ENCODE results near the gene IGSF9B. TPM values are rescaled to one million over a fixed set of nuclear protein-coding genes. Genes with fewer than 3 reads are reported as not detected.

IGSF9B gene
- total and polyA plus RNA-seq, 4 donors, result 0.07 to 0.33 (median 0.09) TPM; not detected in 1

DNA sequence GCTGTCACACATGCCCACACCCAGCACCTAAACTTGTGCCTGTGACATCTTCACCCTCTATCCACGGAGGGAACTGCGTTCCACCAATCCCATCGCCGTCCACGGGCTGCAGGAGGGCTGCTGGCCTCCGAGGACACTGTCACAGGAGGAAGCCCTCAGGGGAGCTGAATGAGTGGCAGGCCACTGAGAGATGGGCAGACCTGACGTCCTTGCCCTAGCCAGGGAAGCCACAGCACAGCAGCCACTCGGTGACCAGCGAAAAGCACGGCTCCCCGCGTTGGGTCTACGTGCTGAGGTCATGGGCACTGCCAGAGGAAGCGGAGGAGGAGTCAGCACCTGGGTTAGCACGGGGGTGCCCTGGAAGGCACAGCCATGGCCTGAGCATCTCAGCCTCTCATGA lies 50.5 kb downstream of the IGSF9B start:
- H3K36me3 ChIP-seq (ENCODE audit: control insufficient read depth in 4 of 4, insufficient read depth in 3 of 4, low read depth in 1 of 4, low read length in 3 of 4), result no peaks in the 10 kb centered on the region
- no peak for DNase-seq (ENCODE audit: low spot score)
- no peak overlapping the region for H3K4me3 ChIP-seq (ENCODE audit: low read depth in 1 of 3, low read length in 3 of 3)
- H3K9ac ChIP-seq (ENCODE audit: low read depth in 1 of 2, low read length in 2 of 2), result no peak overlapping the region
- 85% methylated on average over 15 of the region's 15 CpGs for WGBS
- no peaks in the 10 kb centered on the region for H3K9me3 ChIP-seq (ENCODE audit: control insufficient read depth in 4 of 4, low read length in 3 of 4)
- H3K27me3 ChIP-seq (ENCODE audit: control insufficient read depth in 4 of 4, insufficient read depth in 4 of 4, low read length in 3 of 4), result no peaks in the 10 kb centered on the region
- H3K27ac ChIP-seq (ENCODE audit: low read depth in 1 of 2, low read length in 2 of 2), result no peak overlapping the region
- TF ChIP-seq EGR1 (IDR thresholded peaks at IDR 0.05; ENCODE audit: low read depth in 2 of 2) (no peak), SP1 (IDR thresholded peaks at IDR 0.05) (no peak), HNF4G (IDR thresholded peaks at IDR 0.05) (no peak), RAD21 (IDR thresholded peaks at IDR 0.05) (no peak), TAF1 (conservative IDR thresholded peaks at IDR 0.05) (no peak), YY1 (IDR thresholded peaks at IDR 0.05) (no peak), JUND (IDR thresholded peaks at IDR 0.05) (no peak), FOXA1 (IDR thresholded peaks at IDR 0.05) (no peak), FOXA2 (IDR thresholded peaks at IDR 0.05) (no peak), NR2F2 (IDR thresholded peaks at IDR 0.05) (no peak), RXRA (IDR thresholded peaks at IDR 0.05) (no peak), GABPA (IDR thresholded peaks at IDR 0.05 in 1 of 2, conservative IDR thresholded peaks at IDR 0.05 in 1 of 2) (no peak), HNF4A (conservative IDR thresholded peaks at IDR 0.05) (no peak)
- TF ChIP-seq, protein P1, sequence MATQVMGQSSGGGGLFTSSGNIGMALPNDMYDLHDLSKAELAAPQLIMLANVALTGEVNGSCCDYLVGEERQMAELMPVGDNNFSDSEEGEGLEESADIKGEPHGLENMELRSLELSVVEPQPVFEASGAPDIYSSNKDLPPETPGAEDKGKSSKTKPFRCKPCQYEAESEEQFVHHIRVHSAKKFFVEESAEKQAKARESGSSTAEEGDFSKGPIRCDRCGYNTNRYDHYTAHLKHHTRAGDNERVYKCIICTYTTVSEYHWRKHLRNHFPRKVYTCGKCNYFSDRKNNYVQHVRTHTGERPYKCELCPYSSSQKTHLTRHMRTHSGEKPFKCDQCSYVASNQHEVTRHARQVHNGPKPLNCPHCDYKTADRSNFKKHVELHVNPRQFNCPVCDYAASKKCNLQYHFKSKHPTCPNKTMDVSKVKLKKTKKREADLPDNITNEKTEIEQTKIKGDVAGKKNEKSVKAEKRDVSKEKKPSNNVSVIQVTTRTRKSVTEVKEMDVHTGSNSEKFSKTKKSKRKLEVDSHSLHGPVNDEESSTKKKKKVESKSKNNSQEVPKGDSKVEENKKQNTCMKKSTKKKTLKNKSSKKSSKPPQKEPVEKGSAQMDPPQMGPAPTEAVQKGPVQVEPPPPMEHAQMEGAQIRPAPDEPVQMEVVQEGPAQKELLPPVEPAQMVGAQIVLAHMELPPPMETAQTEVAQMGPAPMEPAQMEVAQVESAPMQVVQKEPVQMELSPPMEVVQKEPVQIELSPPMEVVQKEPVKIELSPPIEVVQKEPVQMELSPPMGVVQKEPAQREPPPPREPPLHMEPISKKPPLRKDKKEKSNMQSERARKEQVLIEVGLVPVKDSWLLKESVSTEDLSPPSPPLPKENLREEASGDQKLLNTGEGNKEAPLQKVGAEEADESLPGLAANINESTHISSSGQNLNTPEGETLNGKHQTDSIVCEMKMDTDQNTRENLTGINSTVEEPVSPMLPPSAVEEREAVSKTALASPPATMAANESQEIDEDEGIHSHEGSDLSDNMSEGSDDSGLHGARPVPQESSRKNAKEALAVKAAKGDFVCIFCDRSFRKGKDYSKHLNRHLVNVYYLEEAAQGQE (IDR thresholded peaks at IDR 0.05), result no peak
- TF ChIP-seq, protein P2, sequence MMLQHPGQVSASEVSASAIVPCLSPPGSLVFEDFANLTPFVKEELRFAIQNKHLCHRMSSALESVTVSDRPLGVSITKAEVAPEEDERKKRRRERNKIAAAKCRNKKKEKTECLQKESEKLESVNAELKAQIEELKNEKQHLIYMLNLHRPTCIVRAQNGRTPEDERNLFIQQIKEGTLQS (IDR thresholded peaks at IDR 0.05), result no peak
- TF ChIP-seq, protein P3, sequence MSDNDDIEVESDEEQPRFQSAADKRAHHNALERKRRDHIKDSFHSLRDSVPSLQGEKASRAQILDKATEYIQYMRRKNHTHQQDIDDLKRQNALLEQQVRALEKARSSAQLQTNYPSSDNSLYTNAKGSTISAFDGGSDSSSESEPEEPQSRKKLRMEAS (IDR thresholded peaks at IDR 0.05), result no peak
- TF ChIP-seq, protein P4, sequence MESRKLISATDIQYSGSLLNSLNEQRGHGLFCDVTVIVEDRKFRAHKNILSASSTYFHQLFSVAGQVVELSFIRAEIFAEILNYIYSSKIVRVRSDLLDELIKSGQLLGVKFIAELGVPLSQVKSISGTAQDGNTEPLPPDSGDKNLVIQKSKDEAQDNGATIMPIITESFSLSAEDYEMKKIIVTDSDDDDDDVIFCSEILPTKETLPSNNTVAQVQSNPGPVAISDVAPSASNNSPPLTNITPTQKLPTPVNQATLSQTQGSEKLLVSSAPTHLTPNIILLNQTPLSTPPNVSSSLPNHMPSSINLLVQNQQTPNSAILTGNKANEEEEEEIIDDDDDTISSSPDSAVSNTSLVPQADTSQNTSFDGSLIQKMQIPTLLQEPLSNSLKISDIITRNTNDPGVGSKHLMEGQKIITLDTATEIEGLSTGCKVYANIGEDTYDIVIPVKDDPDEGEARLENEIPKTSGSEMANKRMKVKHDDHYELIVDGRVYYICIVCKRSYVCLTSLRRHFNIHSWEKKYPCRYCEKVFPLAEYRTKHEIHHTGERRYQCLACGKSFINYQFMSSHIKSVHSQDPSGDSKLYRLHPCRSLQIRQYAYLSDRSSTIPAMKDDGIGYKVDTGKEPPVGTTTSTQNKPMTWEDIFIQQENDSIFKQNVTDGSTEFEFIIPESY (IDR thresholded peaks at IDR 0.05), result no peak
- TF ChIP-seq, protein P5, sequence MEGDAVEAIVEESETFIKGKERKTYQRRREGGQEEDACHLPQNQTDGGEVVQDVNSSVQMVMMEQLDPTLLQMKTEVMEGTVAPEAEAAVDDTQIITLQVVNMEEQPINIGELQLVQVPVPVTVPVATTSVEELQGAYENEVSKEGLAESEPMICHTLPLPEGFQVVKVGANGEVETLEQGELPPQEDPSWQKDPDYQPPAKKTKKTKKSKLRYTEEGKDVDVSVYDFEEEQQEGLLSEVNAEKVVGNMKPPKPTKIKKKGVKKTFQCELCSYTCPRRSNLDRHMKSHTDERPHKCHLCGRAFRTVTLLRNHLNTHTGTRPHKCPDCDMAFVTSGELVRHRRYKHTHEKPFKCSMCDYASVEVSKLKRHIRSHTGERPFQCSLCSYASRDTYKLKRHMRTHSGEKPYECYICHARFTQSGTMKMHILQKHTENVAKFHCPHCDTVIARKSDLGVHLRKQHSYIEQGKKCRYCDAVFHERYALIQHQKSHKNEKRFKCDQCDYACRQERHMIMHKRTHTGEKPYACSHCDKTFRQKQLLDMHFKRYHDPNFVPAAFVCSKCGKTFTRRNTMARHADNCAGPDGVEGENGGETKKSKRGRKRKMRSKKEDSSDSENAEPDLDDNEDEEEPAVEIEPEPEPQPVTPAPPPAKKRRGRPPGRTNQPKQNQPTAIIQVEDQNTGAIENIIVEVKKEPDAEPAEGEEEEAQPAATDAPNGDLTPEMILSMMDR (IDR thresholded peaks at IDR 0.05; ENCODE audit: low read depth, low read length, missing input control), result no peak
- H3K4me1 ChIP-seq (ENCODE audit: control insufficient read depth in 4 of 4, insufficient read depth in 4 of 4, low read length in 3 of 4), result no peaks in the 10 kb centered on the region

Data from liver (tissue), 9 donors.